ENCODE data around the gene NEIL1.

- TF ChIP-seq ELK1 (IDR thresholded peaks at IDR 0.05; ENCODE audit: low read depth, low read length) (no peak), JUNB (IDR thresholded peaks at IDR 0.05) (no peak), CTCF (IDR thresholded peaks at IDR 0.05) (no peak), MAX (IDR thresholded peaks at IDR 0.05) (no peak), BCL3 (IDR thresholded peaks at IDR 0.05) (no peak), USF2 (IDR thresholded peaks at IDR 0.05) (no peak), POLR2A (IDR thresholded peaks at IDR 0.05; ENCODE audit: low read length) (no peak), MYC (IDR thresholded peaks at IDR 0.05; ENCODE audit: borderline replicate concordance, low read length) (no peak), ZFP36 (IDR thresholded peaks at IDR 0.05; ENCODE audit: borderline replicate concordance, partially characterized antibody) (no peak), EP300 (IDR thresholded peaks at IDR 0.05) (no peak), SREBF2 (IDR thresholded peaks at IDR 0.05) (no peak), CHD2 (IDR thresholded peaks at IDR 0.05; ENCODE audit: low read length, partially characterized antibody) (no peak), PBX3 (IDR thresholded peaks at IDR 0.05) (no peak), SMC3 (IDR thresholded peaks at IDR 0.05) (no peak)
These were observed 25.3 kb downstream of the NEIL1 start for GRCh38 chr15:75371901-75372688.

Data from A549 (cell line).